ENCODE data around the gene PSMA5. TPM values are rescaled to one million over a fixed set of nuclear protein-coding genes. Genes with fewer than 3 reads are reported as not detected.
"Not testable (repeated sequence)": the region's sequence is repeated elsewhere in the genome, so short reads cannot be mapped to it uniquely, and the experiment has no call there.

The PSMA5 gene
- total RNA-seq, 5 donors from 2014 or later (not counting 1 experiment from before 2014, with no cell fraction given), result 41.1 to 91.2 (median 75.5) TPM

- Mint-ChIP-seq H3K9me3 (no peaks in the 10 kb centered on the region), H3K36me3 (peaks cover 4% of the 10 kb centered on the region), H3K27ac (no peak overlapping the region), H3K27me3 (peaks cover 38 to 54% of the 10 kb centered on the region in 2 donors), H3K4me1 (peaks cover 11 to 21% (median 20%) of the 10 kb centered on the region in 3 donors), H3K4me3 (peak overlapping the region; percentile 28 to 86 (median 78))
- ATAC-seq (replicated peaks in 1 of 4), result no peak
- no peak overlapping the region for H3K4me3 ChIP-seq (ENCODE audit: control insufficient read depth in 1 of 2, extremely low read depth in 1 of 2, low read length in 1 of 2)
- H3K27me3 ChIP-seq (replicated peaks in 1 of 2; ENCODE audit: control insufficient read depth in 2 of 2, extremely low read depth in 1 of 2, insufficient read depth in 2 of 2, low read length in 1 of 2), result peaks cover 0 to 27% of the 10 kb centered on the region in 2 experiments
- H3K4me1 ChIP-seq (ENCODE audit: control insufficient read depth in 1 of 2, extremely low read depth in 1 of 2, insufficient read depth in 2 of 2, low read length in 2 of 2), result peaks cover 7 to 14% of the 10 kb centered on the region in 2 experiments
- CTCF ChIA-PET, result interaction anchor here in 1 of 2 donors (0.9 kb wide), 1 partner anchor 136 kb away, joined by 3 read pairs; no protein-coding TSS in a partner anchor
- H3K27ac ChIP-seq (ENCODE audit: low read length), result no peak overlapping the region
- WGBS (ENCODE audit: insufficient coverage), result 100% methylated on average over 1 of the region's 2 CpGs
- no peaks in the 10 kb centered on the region for H3K9me3 ChIP-seq
- H3K36me3 ChIP-seq (ENCODE audit: control insufficient read depth in 2 of 2, extremely low read depth in 1 of 2, insufficient read depth in 1 of 2, low read length in 1 of 2), result peaks cover 0 to 9% of the 10 kb centered on the region in 2 donors
- POLR2A ChIA-PET, result no interaction called here
- no peak for DNase-seq
Observed at GRCh38 chr1:109396513-109396839, 29.8 kb downstream of the PSMA5 start.

- peaks cover 7 to 14% of the 10 kb centered on the region in 2 experiments for H3K4me1 ChIP-seq (ENCODE audit: control insufficient read depth in 1 of 2, extremely low read depth in 1 of 2, insufficient read depth in 2 of 2, low read length in 2 of 2)
- Mint-ChIP-seq H3K4me1 (peaks cover 11 to 21% (median 20%) of the 10 kb centered on the region in 3 donors), H3K9me3 (no peaks in the 10 kb centered on the region), H3K27ac (no peak overlapping the region), H3K4me3 (peak overlapping the region; percentile 35 to 86 (median 78)), H3K27me3 (peaks cover 38 to 54% of the 10 kb centered on the region in 2 donors), H3K36me3 (peaks cover under 1% of the 10 kb centered on the region)
- peaks cover 0 to 27% of the 10 kb centered on the region in 2 experiments for H3K27me3 ChIP-seq (replicated peaks in 1 of 2; ENCODE audit: control insufficient read depth in 2 of 2, extremely low read depth in 1 of 2, insufficient read depth in 2 of 2, low read length in 1 of 2)
- 100% methylated on average over 1 of the region's 5 CpGs for WGBS (ENCODE audit: insufficient coverage)
- H3K9me3 ChIP-seq, result no peaks in the 10 kb centered on the region
- H3K27ac ChIP-seq (ENCODE audit: low read length), result no peak overlapping the region
- no peak for ATAC-seq (replicated peaks in 1 of 4)
- POLR2A ChIA-PET, result interaction anchor here in 1 of 2 donors (0.8 kb wide), 1 partner anchor 22 kb away, joined by 16 read pairs; no protein-coding TSS in a partner anchor
- no peak for DNase-seq
- CTCF ChIA-PET, result interaction anchor here in 1 of 2 donors (0.9 kb wide), 1 partner anchor 137 kb away, joined by 3 read pairs; no protein-coding TSS in a partner anchor
- H3K36me3 ChIP-seq (ENCODE audit: control insufficient read depth in 2 of 2, extremely low read depth in 1 of 2, insufficient read depth in 1 of 2, low read length in 1 of 2), result peaks cover 0 to 3% of the 10 kb centered on the region in 2 donors
- H3K4me3 ChIP-seq (ENCODE audit: control insufficient read depth in 1 of 2, extremely low read depth in 1 of 2, low read length in 1 of 2), result no peak overlapping the region
Observed at GRCh38 chr1:109395602-109396512, 30.4 kb downstream of the PSMA5 start.

- H3K9me3 ChIP-seq; H3K4me3 Mint-ChIP-seq; H3K27ac ChIP-seq (ENCODE audit: low read length); ATAC-seq (replicated peaks in 1 of 4); H3K36me3 ChIP-seq (ENCODE audit: control insufficient read depth in 2 of 2, extremely low read depth in 1 of 2, insufficient read depth in 1 of 2, low read length in 1 of 2); CTCF ChIA-PET; H3K4me3 ChIP-seq (ENCODE audit: control insufficient read depth in 1 of 2, extremely low read depth in 1 of 2, low read length in 1 of 2); DNase-seq; H3K27ac Mint-ChIP-seq; H3K9me3 Mint-ChIP-seq; H3K36me3 Mint-ChIP-seq: not testable (repeated sequence)
- Mint-ChIP-seq H3K4me1 (peaks cover 11 to 21% (median 20%) of the 10 kb centered on the region in 3 donors), H3K27me3 (peaks cover 38 to 54% of the 10 kb centered on the region in 2 donors)
- H3K4me1 ChIP-seq (ENCODE audit: control insufficient read depth in 1 of 2, extremely low read depth in 1 of 2, insufficient read depth in 2 of 2, low read length in 2 of 2), result peaks cover 7 to 14% of the 10 kb centered on the region in 2 experiments
- 100% methylated on average over 1 of the region's 8 CpGs for WGBS (ENCODE audit: insufficient coverage)
- POLR2A ChIA-PET, result interaction anchor here in 1 of 2 donors (0.8 kb wide), 1 partner anchor 23 kb away, joined by 16 read pairs; no protein-coding TSS in a partner anchor
- H3K27me3 ChIP-seq (replicated peaks in 1 of 2; ENCODE audit: control insufficient read depth in 2 of 2, extremely low read depth in 1 of 2, insufficient read depth in 2 of 2, low read length in 1 of 2), result peaks cover 0 to 27% of the 10 kb centered on the region in 2 experiments
Observed at GRCh38 chr1:109395282-109395599, 31.0 kb downstream of the PSMA5 start.

GRCh38 chr1:109394591-109395281 is 31.5 kb downstream of the PSMA5 start:
- CTCF ChIA-PET, result interaction anchor here in 1 of 2 donors (0.6 kb wide), 1 partner anchor 382 kb away, joined by 4 read pairs; no protein-coding TSS in a partner anchor
- no peak for DNase-seq
- Histone ChIP-seq H3K4me3 (ENCODE audit: control insufficient read depth in 1 of 2, extremely low read depth in 1 of 2, low read length in 1 of 2) (no peak overlapping the region), H3K36me3 (ENCODE audit: control insufficient read depth in 2 of 2, extremely low read depth in 1 of 2, insufficient read depth in 1 of 2, low read length in 1 of 2) (no peaks in the 10 kb centered on the region), H3K4me1 (ENCODE audit: control insufficient read depth in 1 of 2, extremely low read depth in 1 of 2, insufficient read depth in 2 of 2, low read length in 2 of 2) (peaks cover 7 to 14% of the 10 kb centered on the region in 2 experiments), H3K27me3 (replicated peaks in 1 of 2; ENCODE audit: control insufficient read depth in 2 of 2, extremely low read depth in 1 of 2, insufficient read depth in 2 of 2, low read length in 1 of 2) (peaks cover 0 to 27% of the 10 kb centered on the region in 2 experiments), H3K27ac (ENCODE audit: low read length) (no peak overlapping the region), H3K9me3 (no peaks in the 10 kb centered on the region)
- Mint-ChIP-seq H3K4me1 (peaks cover 11 to 21% (median 20%) of the 10 kb centered on the region in 3 donors), H3K9me3 (no peaks in the 10 kb centered on the region), H3K36me3 (no peaks in the 10 kb centered on the region), H3K4me3 (no peak overlapping the region), H3K27ac (no peak overlapping the region), H3K27me3 (peaks cover 43 to 59% of the 10 kb centered on the region in 2 donors)
- no peak for ATAC-seq (replicated peaks in 1 of 4)
- POLR2A ChIA-PET, result interaction anchor here in 1 of 2 donors (0.8 kb wide), 1 partner anchor 24 kb away, joined by 16 read pairs; no protein-coding TSS in a partner anchor
- no CpG with 5 or more reads among the region's 5 CpGs for WGBS (ENCODE audit: insufficient coverage)

GRCh38 chr1:109393617-109394233 is 32.5 kb downstream of the PSMA5 start:
- Mint-ChIP-seq H3K27me3 (peaks cover 51 to 67% of the 10 kb centered on the region in 2 donors), H3K4me3 (no peak overlapping the region), H3K27ac (no peak overlapping the region), H3K36me3 (no peaks in the 10 kb centered on the region), H3K9me3 (no peaks in the 10 kb centered on the region), H3K4me1 (peaks cover 11 to 19% (median 17%) of the 10 kb centered on the region in 3 donors)
- H3K9me3 ChIP-seq, result no peaks in the 10 kb centered on the region
- ChIA-PET POLR2A (no interaction called here), CTCF (interaction anchor here (0.6 kb wide), 2 partner anchors 384 to 668 kb away, joined by 4 to 5 read pairs; no protein-coding TSS in a partner anchor)
- DNase-seq (no peak), ATAC-seq (replicated peaks in 1 of 4) (no peak)
- peaks cover 0 to 27% of the 10 kb centered on the region in 2 experiments for H3K27me3 ChIP-seq (replicated peaks in 1 of 2; ENCODE audit: control insufficient read depth in 2 of 2, extremely low read depth in 1 of 2, insufficient read depth in 2 of 2, low read length in 1 of 2)
- no CpG with 5 or more reads among the region's 2 CpGs for WGBS (ENCODE audit: insufficient coverage)
- peaks cover 7 to 14% of the 10 kb centered on the region in 2 experiments for H3K4me1 ChIP-seq (ENCODE audit: control insufficient read depth in 1 of 2, extremely low read depth in 1 of 2, insufficient read depth in 2 of 2, low read length in 2 of 2)
- H3K4me3 ChIP-seq (ENCODE audit: control insufficient read depth in 1 of 2, extremely low read depth in 1 of 2, low read length in 1 of 2), result no peak overlapping the region
- no peak overlapping the region for H3K27ac ChIP-seq (ENCODE audit: low read length)
- H3K36me3 ChIP-seq (ENCODE audit: control insufficient read depth in 2 of 2, extremely low read depth in 1 of 2, insufficient read depth in 1 of 2, low read length in 1 of 2), result no peaks in the 10 kb centered on the region
